DND-41 (cell line): ENCODE results near the gene STAU1.

Experiments used
- EZH2 ChIP-seq: IDR thresholded peaks from 3 replicates; pipeline ENCODE4 v1.6.1; 2012; ENCODE audit warnings: borderline replicate concordance, low read depth, mild to moderate bottlenecking, moderate library complexity, low read length, inconsistent platforms; ENCODE audit not compliant: severe bottlenecking
- TF ChIP-seq, protein P1 (sequence below): IDR thresholded peaks from 2 replicates; pipeline ENCODE4 v1.5.1; 2012; ENCODE audit warnings: borderline replicate concordance, low read length, moderate library complexity, mild to moderate bottlenecking; ENCODE audit not compliant: poor library complexity, severe bottlenecking; ENCODE audit errors: extremely low read depth

DNA sequence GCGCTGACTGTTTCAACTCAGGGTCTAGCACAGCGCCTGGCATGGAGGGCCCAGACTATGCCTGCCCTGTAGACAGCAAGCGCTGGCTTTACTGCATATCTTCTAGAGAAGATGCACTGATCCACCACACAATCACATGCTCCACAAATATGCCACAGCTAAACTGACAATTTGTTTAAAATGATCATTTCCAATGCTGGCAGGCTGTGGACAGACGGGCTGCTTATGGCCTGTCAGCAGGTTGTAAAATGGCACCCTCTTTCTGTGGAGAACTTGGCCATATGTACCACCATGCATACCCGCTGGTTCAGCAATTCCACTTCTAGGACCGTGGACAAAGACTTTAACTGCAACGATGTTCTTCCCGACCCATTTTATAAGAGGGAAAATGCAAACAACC, 40.8 kb downstream of the STAU1 start:
- TF ChIP-seq, protein P1, sequence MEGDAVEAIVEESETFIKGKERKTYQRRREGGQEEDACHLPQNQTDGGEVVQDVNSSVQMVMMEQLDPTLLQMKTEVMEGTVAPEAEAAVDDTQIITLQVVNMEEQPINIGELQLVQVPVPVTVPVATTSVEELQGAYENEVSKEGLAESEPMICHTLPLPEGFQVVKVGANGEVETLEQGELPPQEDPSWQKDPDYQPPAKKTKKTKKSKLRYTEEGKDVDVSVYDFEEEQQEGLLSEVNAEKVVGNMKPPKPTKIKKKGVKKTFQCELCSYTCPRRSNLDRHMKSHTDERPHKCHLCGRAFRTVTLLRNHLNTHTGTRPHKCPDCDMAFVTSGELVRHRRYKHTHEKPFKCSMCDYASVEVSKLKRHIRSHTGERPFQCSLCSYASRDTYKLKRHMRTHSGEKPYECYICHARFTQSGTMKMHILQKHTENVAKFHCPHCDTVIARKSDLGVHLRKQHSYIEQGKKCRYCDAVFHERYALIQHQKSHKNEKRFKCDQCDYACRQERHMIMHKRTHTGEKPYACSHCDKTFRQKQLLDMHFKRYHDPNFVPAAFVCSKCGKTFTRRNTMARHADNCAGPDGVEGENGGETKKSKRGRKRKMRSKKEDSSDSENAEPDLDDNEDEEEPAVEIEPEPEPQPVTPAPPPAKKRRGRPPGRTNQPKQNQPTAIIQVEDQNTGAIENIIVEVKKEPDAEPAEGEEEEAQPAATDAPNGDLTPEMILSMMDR, result no peak
- TF ChIP-seq EZH2, result no peak
